ENCODE measurements around the gene SGK1.
"Not testable (repeated sequence)": the region's sequence is repeated elsewhere in the genome, so short reads cannot be mapped to it uniquely, and the experiment has no call there.

The SGK1 gene

GRCh38 chr6:134308800-134309199, 9.1 kb downstream of the SGK1 start:
- H2AFZ ChIP-seq (ENCODE audit: low read depth), result no peak overlapping the region
- H3K4me2 ChIP-seq, result no peak overlapping the region
- no peaks in the 10 kb centered on the region for H3K27me3 ChIP-seq (ENCODE audit: insufficient read depth, low read depth)
- peaks cover 6% of the 10 kb centered on the region for H3K4me1 ChIP-seq (ENCODE audit: low read depth, poor library complexity, severe bottlenecking)
- no peaks in the 10 kb centered on the region for H3K36me3 ChIP-seq (ENCODE audit: insufficient read depth)
- no peak overlapping the region for H3K9ac ChIP-seq
- H4K20me1 ChIP-seq (ENCODE audit: insufficient read depth), result no peaks in the 10 kb centered on the region
- no peak overlapping the region for H3K4me3 ChIP-seq (IDR thresholded peaks at IDR 0.05; ENCODE audit: insufficient read depth, low read depth, low read length)
- no peaks in the 10 kb centered on the region for H3K79me2 ChIP-seq (ENCODE audit: insufficient read depth, low read depth)
- TF ChIP-seq, protein P1, sequence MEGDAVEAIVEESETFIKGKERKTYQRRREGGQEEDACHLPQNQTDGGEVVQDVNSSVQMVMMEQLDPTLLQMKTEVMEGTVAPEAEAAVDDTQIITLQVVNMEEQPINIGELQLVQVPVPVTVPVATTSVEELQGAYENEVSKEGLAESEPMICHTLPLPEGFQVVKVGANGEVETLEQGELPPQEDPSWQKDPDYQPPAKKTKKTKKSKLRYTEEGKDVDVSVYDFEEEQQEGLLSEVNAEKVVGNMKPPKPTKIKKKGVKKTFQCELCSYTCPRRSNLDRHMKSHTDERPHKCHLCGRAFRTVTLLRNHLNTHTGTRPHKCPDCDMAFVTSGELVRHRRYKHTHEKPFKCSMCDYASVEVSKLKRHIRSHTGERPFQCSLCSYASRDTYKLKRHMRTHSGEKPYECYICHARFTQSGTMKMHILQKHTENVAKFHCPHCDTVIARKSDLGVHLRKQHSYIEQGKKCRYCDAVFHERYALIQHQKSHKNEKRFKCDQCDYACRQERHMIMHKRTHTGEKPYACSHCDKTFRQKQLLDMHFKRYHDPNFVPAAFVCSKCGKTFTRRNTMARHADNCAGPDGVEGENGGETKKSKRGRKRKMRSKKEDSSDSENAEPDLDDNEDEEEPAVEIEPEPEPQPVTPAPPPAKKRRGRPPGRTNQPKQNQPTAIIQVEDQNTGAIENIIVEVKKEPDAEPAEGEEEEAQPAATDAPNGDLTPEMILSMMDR (conservative IDR thresholded peaks at IDR 0.05; ENCODE audit: low read depth, low read length), result no peak
- no peak overlapping the region for H3K27ac ChIP-seq

- Histone ChIP-seq H3K27me3 (ENCODE audit: insufficient read depth, low read depth) (no peaks in the 10 kb centered on the region), H3K36me3 (ENCODE audit: insufficient read depth) (no peaks in the 10 kb centered on the region), H3K27ac (no peak overlapping the region), H3K9ac (no peak overlapping the region), H3K4me3 (IDR thresholded peaks at IDR 0.05; ENCODE audit: insufficient read depth, low read depth, low read length) (no peak overlapping the region), H3K79me2 (ENCODE audit: insufficient read depth, low read depth) (no peaks in the 10 kb centered on the region), H2AFZ (ENCODE audit: low read depth) (no peak overlapping the region), H3K4me1 (ENCODE audit: low read depth, poor library complexity, severe bottlenecking) (no peaks in the 10 kb centered on the region), H4K20me1 (ENCODE audit: insufficient read depth) (no peaks in the 10 kb centered on the region), H3K4me2 (no peak overlapping the region)
- TF ChIP-seq, protein P1 (conservative IDR thresholded peaks at IDR 0.05; ENCODE audit: low read depth, low read length), result no peak
Observed at GRCh38 chr6:134307870-134308269, 10.0 kb downstream of the SGK1 start.

- H3K27ac ChIP-seq, result no peak overlapping the region
- H3K4me3 ChIP-seq (IDR thresholded peaks at IDR 0.05; ENCODE audit: insufficient read depth, low read depth, low read length), result no peak overlapping the region
- no peak overlapping the region for H2AFZ ChIP-seq (ENCODE audit: low read depth)
- no peak overlapping the region for H3K4me2 ChIP-seq
- no peaks in the 10 kb centered on the region for H3K79me2 ChIP-seq (ENCODE audit: insufficient read depth, low read depth)
- no peak overlapping the region for H3K9ac ChIP-seq
- H3K36me3 ChIP-seq (ENCODE audit: insufficient read depth), result no peaks in the 10 kb centered on the region
- H3K27me3 ChIP-seq (ENCODE audit: insufficient read depth, low read depth), result no peaks in the 10 kb centered on the region
- no peaks in the 10 kb centered on the region for H3K4me1 ChIP-seq (ENCODE audit: low read depth, poor library complexity, severe bottlenecking)
- no peaks in the 10 kb centered on the region for H4K20me1 ChIP-seq (ENCODE audit: insufficient read depth)
- TF ChIP-seq, protein P1 (conservative IDR thresholded peaks at IDR 0.05; ENCODE audit: low read depth, low read length), result no peak
Observed at GRCh38 chr6:134307075-134307474, 10.8 kb downstream of the SGK1 start.

DNA sequence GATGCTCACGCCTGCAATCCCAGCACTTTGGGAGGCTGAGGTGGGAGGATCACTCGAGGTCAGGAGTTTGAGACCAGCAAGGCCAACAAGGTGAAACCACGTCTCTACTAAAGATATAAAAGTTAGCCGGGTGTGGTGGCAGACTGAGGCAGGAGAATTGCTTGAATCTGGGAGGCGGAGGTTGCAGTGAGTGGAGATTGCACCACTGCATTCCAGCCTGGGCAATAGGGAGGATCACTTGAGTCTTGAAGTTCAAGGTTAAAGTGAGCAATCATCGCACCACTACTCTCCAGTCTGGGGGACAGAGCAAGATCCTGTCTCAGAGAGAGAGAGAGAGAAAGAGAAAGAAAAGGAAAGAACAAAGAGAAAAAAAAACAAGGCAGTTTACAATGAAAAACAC, 13.5 kb downstream of the SGK1 start:
- H3K27ac ChIP-seq; H3K4me3 ChIP-seq (IDR thresholded peaks at IDR 0.05; ENCODE audit: insufficient read depth, low read depth, low read length); H3K27me3 ChIP-seq (ENCODE audit: insufficient read depth, low read depth); H3K9ac ChIP-seq; H4K20me1 ChIP-seq (ENCODE audit: insufficient read depth); H3K36me3 ChIP-seq (ENCODE audit: insufficient read depth); H3K79me2 ChIP-seq (ENCODE audit: insufficient read depth, low read depth); H2AFZ ChIP-seq (ENCODE audit: low read depth); H3K4me1 ChIP-seq (ENCODE audit: low read depth, poor library complexity, severe bottlenecking); H3K4me2 ChIP-seq: not testable (repeated sequence)

DNA sequence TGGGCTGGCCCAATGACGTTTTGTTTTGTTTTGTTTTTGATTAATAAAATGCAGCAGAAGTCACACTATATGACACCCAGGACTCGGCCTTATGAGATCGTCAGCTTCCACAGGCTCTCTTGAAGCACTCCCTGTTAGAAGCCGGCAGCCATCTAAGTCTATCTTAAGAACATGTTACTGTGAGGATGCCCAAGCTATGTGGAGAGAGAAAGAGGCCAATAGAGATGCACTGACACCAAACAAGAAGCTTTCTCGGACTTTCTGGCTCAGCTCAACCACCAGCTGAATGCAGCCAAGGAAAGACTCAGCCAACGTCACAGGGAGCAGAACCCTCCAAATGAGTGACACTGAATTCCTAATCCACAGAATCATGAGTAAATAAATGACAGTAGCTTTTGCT, 14.0 kb downstream of the SGK1 start:
- H3K36me3 ChIP-seq (ENCODE audit: insufficient read depth), result no peaks in the 10 kb centered on the region
- peaks cover 7% of the 10 kb centered on the region for H3K4me1 ChIP-seq (ENCODE audit: low read depth, poor library complexity, severe bottlenecking)
- H3K4me3 ChIP-seq (IDR thresholded peaks at IDR 0.05; ENCODE audit: insufficient read depth, low read depth, low read length), result no peak overlapping the region
- no peaks in the 10 kb centered on the region for H3K27me3 ChIP-seq (ENCODE audit: insufficient read depth, low read depth)
- H3K27ac ChIP-seq, result no peak overlapping the region
- H4K20me1 ChIP-seq (ENCODE audit: insufficient read depth), result no peaks in the 10 kb centered on the region
- H2AFZ ChIP-seq (ENCODE audit: low read depth), result no peak overlapping the region
- H3K9ac ChIP-seq, result no peak overlapping the region
- H3K4me2 ChIP-seq, result no peak overlapping the region
- no peaks in the 10 kb centered on the region for H3K79me2 ChIP-seq (ENCODE audit: insufficient read depth, low read depth)
- TF ChIP-seq, protein P1 (conservative IDR thresholded peaks at IDR 0.05; ENCODE audit: low read depth, low read length), result no peak

All from KMS-11 (cell line).